ENCODE results near the gene CACNA1B. TPM values are rescaled to one million over a fixed set of nuclear protein-coding genes. Genes with fewer than 3 reads are reported as not detected.

CACNA1B gene
- total RNA-seq, 1 experiment from 2014 or later, result 1.7 TPM

- no peak overlapping the region for H3K4me2 ChIP-seq (ENCODE audit: low read length)
- ChIA-PET RAD21 (ENCODE audit: low non-redundant PET in 1 of 2, low total read pairs in 2 of 2, uncharacterized antibody in 2 of 2, unreplicated experiment in 2 of 2) (no interaction called here), CTCF (no interaction called here), POLR2A (no interaction called here)
- no peaks in the 10 kb centered on the region for H3K4me1 ChIP-seq (ENCODE audit: control insufficient read depth in 1 of 2, insufficient read depth in 2 of 2, low read length in 2 of 2)
- H3K9me3 ChIP-seq (ENCODE audit: control insufficient read depth in 1 of 2, insufficient read depth in 1 of 2, low read depth in 1 of 2, low read length in 2 of 2), result 0 out of 4 replicates have a peak, but pooled peaks cover 3% of the 10 kb centered on the region in 2 experiments
- BruUV-seq (replicated peaks), result no TSS peak
- no peak overlapping the region for H2AFZ ChIP-seq (ENCODE audit: low read depth, low read length, poor library complexity, severe bottlenecking)
- no peaks in the 10 kb centered on the region for H3K79me2 ChIP-seq (ENCODE audit: insufficient read depth, low read length)
- H3K27me3 ChIP-seq (ENCODE audit: insufficient read depth, low read length), result no peaks in the 10 kb centered on the region
- TF ChIP-seq ZFX (IDR thresholded peaks at IDR 0.05) (no peak), POLR2AphosphoS5 (IDR thresholded peaks at IDR 0.05; ENCODE audit: low read depth, low read length) (no peak), FOSL1 (IDR thresholded peaks at IDR 0.05; ENCODE audit: low read depth) (no peak), EZH2 (IDR thresholded peaks at IDR 0.05) (no peak), CBX3 (IDR thresholded peaks at IDR 0.05; ENCODE audit: low read depth) (no peak), ELF1 (IDR thresholded peaks at IDR 0.05; ENCODE audit: borderline replicate concordance, low read depth) (no peak), JUND (IDR thresholded peaks at IDR 0.05) (no peak), TCF7L2 (IDR thresholded peaks at IDR 0.05; ENCODE audit: borderline replicate concordance, extremely low read depth, insufficient read depth, insufficient read length) (no peak), POLR2A (IDR thresholded peaks at IDR 0.05; ENCODE audit: borderline replicate concordance, extremely low read depth, insufficient read depth, insufficient read length) (no peak), SIN3A (IDR thresholded peaks at IDR 0.05; ENCODE audit: low read depth) (no peak), SRF (IDR thresholded peaks at IDR 0.05; ENCODE audit: low read depth) (no peak), EZH2phosphoT487 (IDR thresholded peaks at IDR 0.05; ENCODE audit: borderline replicate concordance) (no peak), RAD21 (IDR thresholded peaks at IDR 0.05; ENCODE audit: low read depth) (no peak), CTCF (IDR thresholded peaks at IDR 0.05 in 2 of 3, conservative IDR thresholded peaks at IDR 0.05 in 1 of 3; ENCODE audit: borderline replicate concordance in 1 of 3, insufficient read depth in 1 of 3, low read depth in 2 of 3, low read length in 2 of 3) (no peak)
- TF ChIP-seq, protein P1, sequence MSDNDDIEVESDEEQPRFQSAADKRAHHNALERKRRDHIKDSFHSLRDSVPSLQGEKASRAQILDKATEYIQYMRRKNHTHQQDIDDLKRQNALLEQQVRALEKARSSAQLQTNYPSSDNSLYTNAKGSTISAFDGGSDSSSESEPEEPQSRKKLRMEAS (IDR thresholded peaks at IDR 0.05), result no peak
- TF ChIP-seq, protein P2, sequence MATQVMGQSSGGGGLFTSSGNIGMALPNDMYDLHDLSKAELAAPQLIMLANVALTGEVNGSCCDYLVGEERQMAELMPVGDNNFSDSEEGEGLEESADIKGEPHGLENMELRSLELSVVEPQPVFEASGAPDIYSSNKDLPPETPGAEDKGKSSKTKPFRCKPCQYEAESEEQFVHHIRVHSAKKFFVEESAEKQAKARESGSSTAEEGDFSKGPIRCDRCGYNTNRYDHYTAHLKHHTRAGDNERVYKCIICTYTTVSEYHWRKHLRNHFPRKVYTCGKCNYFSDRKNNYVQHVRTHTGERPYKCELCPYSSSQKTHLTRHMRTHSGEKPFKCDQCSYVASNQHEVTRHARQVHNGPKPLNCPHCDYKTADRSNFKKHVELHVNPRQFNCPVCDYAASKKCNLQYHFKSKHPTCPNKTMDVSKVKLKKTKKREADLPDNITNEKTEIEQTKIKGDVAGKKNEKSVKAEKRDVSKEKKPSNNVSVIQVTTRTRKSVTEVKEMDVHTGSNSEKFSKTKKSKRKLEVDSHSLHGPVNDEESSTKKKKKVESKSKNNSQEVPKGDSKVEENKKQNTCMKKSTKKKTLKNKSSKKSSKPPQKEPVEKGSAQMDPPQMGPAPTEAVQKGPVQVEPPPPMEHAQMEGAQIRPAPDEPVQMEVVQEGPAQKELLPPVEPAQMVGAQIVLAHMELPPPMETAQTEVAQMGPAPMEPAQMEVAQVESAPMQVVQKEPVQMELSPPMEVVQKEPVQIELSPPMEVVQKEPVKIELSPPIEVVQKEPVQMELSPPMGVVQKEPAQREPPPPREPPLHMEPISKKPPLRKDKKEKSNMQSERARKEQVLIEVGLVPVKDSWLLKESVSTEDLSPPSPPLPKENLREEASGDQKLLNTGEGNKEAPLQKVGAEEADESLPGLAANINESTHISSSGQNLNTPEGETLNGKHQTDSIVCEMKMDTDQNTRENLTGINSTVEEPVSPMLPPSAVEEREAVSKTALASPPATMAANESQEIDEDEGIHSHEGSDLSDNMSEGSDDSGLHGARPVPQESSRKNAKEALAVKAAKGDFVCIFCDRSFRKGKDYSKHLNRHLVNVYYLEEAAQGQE (IDR thresholded peaks at IDR 0.05; ENCODE audit: low read depth), result no peak
- H3K36me3 ChIP-seq (ENCODE audit: control insufficient read depth in 1 of 2, insufficient read depth in 2 of 2, low read length in 2 of 2), result no peaks in the 10 kb centered on the region
- ATAC-seq (no peak), DNase-seq (ENCODE audit: low read depth, low spot score) (no peak)
- H3K9me2 ChIP-seq (ENCODE audit: insufficient read depth), result no peaks in the 10 kb centered on the region
- H3K9ac ChIP-seq (ENCODE audit: low read length), result no peak overlapping the region
- no peak overlapping the region for H3K27ac ChIP-seq (ENCODE audit: low read depth, low read length)
- intact Hi-C loops (cut with micrococcal nuclease), result loop anchor here (10.0 kb wide), 1 partner anchor 160 kb away; no protein-coding TSS in a partner anchor
- no peaks in the 10 kb centered on the region for H4K20me1 ChIP-seq (ENCODE audit: insufficient read depth)
- no peak overlapping the region for H3K4me3 ChIP-seq (replicated peaks in 1 of 2; ENCODE audit: low read depth in 1 of 2, low read length in 2 of 2)
These were observed 47.3 kb downstream of the CACNA1B start for GRCh38 chr9:137924761-137925369.
